Mesenchymal stem cell (in vitro differentiated cells and primary cell): Measurements from ENCODE around the gene ORAI3.

Source experiments
- DNase-seq: peaks from one replicate; pipeline ENCODE4 v3.0.0-alpha.2; 2013
- H2AFZ ChIP-seq: one replicate; pipeline ENCODE4 v1.6.1; 2013; ENCODE audit warnings: low read depth, mild to moderate bottlenecking, control low read depth, inconsistent platforms, low read length, moderate library complexity
- H2AK5ac ChIP-seq: 2 replicates; pipeline ENCODE4 v1.6.1; 2013; ENCODE audit warnings: low read length, moderate library complexity, mild to moderate bottlenecking, inconsistent platforms; ENCODE audit not compliant: severe bottlenecking
- H2BK120ac ChIP-seq: one replicate; pipeline ENCODE4 v1.6.1; 2013; ENCODE audit warnings: low read depth, mild to moderate bottlenecking, inconsistent platforms, low read length, moderate library complexity
- H2BK12ac ChIP-seq, 2 experiments: one replicate each; pipeline ENCODE4 v1.6.1; 2013; ENCODE audit warnings: inconsistent platforms in 2 of 2, low read length in 2 of 2, mild to moderate bottlenecking in 2 of 2, moderate library complexity in 2 of 2, control low read depth in 1 of 2
- H2BK15ac ChIP-seq: one replicate; pipeline ENCODE4 v1.6.1; 2013; ENCODE audit warnings: mild to moderate bottlenecking, low read depth, inconsistent platforms; ENCODE audit not compliant: poor library complexity, severe bottlenecking
- H2BK5ac ChIP-seq: 2 replicates; pipeline ENCODE4 v1.6.1; 2013; ENCODE audit warnings: low read depth, mild to moderate bottlenecking, low read length, control low read depth, inconsistent platforms; ENCODE audit not compliant: poor library complexity, severe bottlenecking
- H3K14ac ChIP-seq, 2 experiments: one replicate each; pipeline ENCODE4 v1.6.1; 2013; ENCODE audit warnings: inconsistent platforms in 2 of 2, low read length in 2 of 2, control low read depth in 1 of 2, mild to moderate bottlenecking in 1 of 2, moderate library complexity in 1 of 2
- H3K18ac ChIP-seq, 2 experiments: one replicate each; pipeline ENCODE4 v1.6.1; 2013; ENCODE audit warnings: inconsistent platforms in 2 of 2, low read length in 2 of 2, control low read depth in 1 of 2, low read depth in 1 of 2, mild to moderate bottlenecking in 1 of 2
- H3K23ac ChIP-seq, 2 experiments: one replicate each; pipeline ENCODE4 v1.6.1; 2013; ENCODE audit warnings: inconsistent platforms in 2 of 2, low read length in 2 of 2, mild to moderate bottlenecking in 2 of 2, moderate library complexity in 2 of 2, control low read depth in 1 of 2
- H3K27ac ChIP-seq: 2 replicates; pipeline ENCODE4 v1.5.1; 2013; ENCODE audit warnings: mild to moderate bottlenecking, moderate library complexity, low read length, control low read depth, inconsistent platforms; ENCODE audit not compliant: poor library complexity, severe bottlenecking
- H3K27me3 ChIP-seq, 2 experiments: 2 replicates each; pipeline versions ENCODE4 v1.6.1 to v1.7.0; 2013; ENCODE audit warnings: low read length in 2 of 2, mild to moderate bottlenecking in 2 of 2, moderate library complexity in 2 of 2, control low read depth in 1 of 2, inconsistent platforms in 1 of 2; ENCODE audit not compliant: control insufficient read depth in 1 of 2, insufficient read depth in 1 of 2
- H3K36me3 ChIP-seq, 2 experiments: 2 replicates each; pipeline versions ENCODE4 v1.6.1 to v1.7.0; 2013; ENCODE audit warnings: low read length in 2 of 2, control low read depth in 1 of 2, inconsistent platforms in 1 of 2, low read depth in 1 of 2, mild to moderate bottlenecking in 1 of 2; ENCODE audit not compliant: insufficient read depth in 2 of 2, control insufficient read depth in 1 of 2
- H3K4ac ChIP-seq, 2 experiments: one replicate each; pipeline ENCODE4 v1.6.1; 2013; ENCODE audit warnings: inconsistent platforms in 2 of 2, low read length in 2 of 2, mild to moderate bottlenecking in 2 of 2, moderate library complexity in 2 of 2, control low read depth in 1 of 2, low read depth in 1 of 2
- H3K4me1 ChIP-seq: 2 replicates; pipeline ENCODE4 v1.6.1; 2013; ENCODE audit warnings: low read depth, low read length, control low read depth; ENCODE audit not compliant: control insufficient read depth, insufficient read depth
- H3K4me2 ChIP-seq: 2 replicates; pipeline ENCODE4 v1.6.1; 2013; ENCODE audit warnings: low read length, mild to moderate bottlenecking, inconsistent platforms; ENCODE audit not compliant: poor library complexity, severe bottlenecking
- H3K4me3 ChIP-seq, 2 experiments: 2 replicates each; pipeline versions ENCODE4 v1.5.1 to v1.7.0; 2013; ENCODE audit warnings: low read length in 2 of 2, mild to moderate bottlenecking in 2 of 2, control low read depth in 1 of 2, low read depth in 1 of 2; ENCODE audit not compliant: insufficient read depth in 1 of 2
- H3K79me1 ChIP-seq: replicated peaks from 2 replicates; pipeline ENCODE4 v1.6.1; 2013; ENCODE audit warnings: mild to moderate bottlenecking, control low read depth, low read length, inconsistent platforms; ENCODE audit not compliant: poor library complexity, severe bottlenecking
- H3K9ac ChIP-seq: 2 replicates; pipeline ENCODE4 v1.7.0; 2013; ENCODE audit warnings: mild to moderate bottlenecking, low read length, moderate library complexity
- H3K9me3 ChIP-seq: 2 replicates; pipeline ENCODE4 v1.7.0; 2013; ENCODE audit warnings: mild to moderate bottlenecking, low read length; ENCODE audit not compliant: control insufficient read depth
- H4K8ac ChIP-seq: one replicate; pipeline ENCODE4 v1.6.1; 2013; ENCODE audit warnings: inconsistent platforms, mild to moderate bottlenecking, low read length, moderate library complexity
- H4K91ac ChIP-seq: one replicate; pipeline ENCODE4 v1.6.1; 2013; ENCODE audit warnings: mild to moderate bottlenecking, low read length, inconsistent platforms
- WGBS: methylation state at CpG from one replicate; pipeline ENCODE4 v1.1.7; 2013; ENCODE audit warnings: mixed read lengths; 5-methylcytosine and 5-hydroxymethylcytosine counted together

The ORAI3 gene

GRCh38 chr16:30947859-30948666, 805 bp upstream of the ORAI3 start:
- peak overlapping the region; percentile 19 for H4K8ac ChIP-seq
- no peaks in the 10 kb centered on the region for H3K27me3 ChIP-seq
- DNase-seq: peak; percentile 100
- H3K36me3 ChIP-seq: peaks cover 34 to 37% of the 10 kb centered on the region in 2 experiments
- H3K27ac ChIP-seq: no peak overlapping the region
- peak overlapping the region in 1 of 2 experiments; percentile 54 for H2BK12ac ChIP-seq
- no peak overlapping the region for H3K14ac ChIP-seq
- H3K9me3 ChIP-seq: no peaks in the 10 kb centered on the region
- H2AK5ac ChIP-seq: no peak overlapping the region
- H3K9ac ChIP-seq: peak overlapping the region; percentile 98
- peak overlapping the region in 1 of 2 experiments; percentile 99 for H3K4ac ChIP-seq
- H4K91ac ChIP-seq: peak overlapping the region; percentile 66
- H2AFZ ChIP-seq: no peak overlapping the region
- peak overlapping the region; percentile 52 for H2BK15ac ChIP-seq
- H3K4me1 ChIP-seq: peaks cover 22% of the 10 kb centered on the region
- peak overlapping the region; percentile 74 for H3K4me2 ChIP-seq
- peak overlapping the region in 1 of 2 experiments; percentile 86 for H3K18ac ChIP-seq
- 19% methylated on average over 42 of the region's 44 CpGs for whole genome bisulfite sequencing
- H3K4me3 ChIP-seq: peak overlapping the region; percentile 82 to 99
- H3K23ac ChIP-seq: no peak overlapping the region
- no peak overlapping the region for H2BK5ac ChIP-seq
- peak overlapping the region; percentile 95 for H2BK120ac ChIP-seq
- H3K79me1 ChIP-seq: peaks cover 24% of the 10 kb centered on the region

GRCh38 chr16:30949650-30950515, 1.0 kb downstream of the ORAI3 start:
- H3K9me3 ChIP-seq: no peaks in the 10 kb centered on the region
- H3K4me3 ChIP-seq: peak overlapping the region; percentile 82 to 99
- no peak overlapping the region for H2AFZ ChIP-seq
- peaks cover 31% of the 10 kb centered on the region for H3K4me1 ChIP-seq
- H3K36me3 ChIP-seq: peaks cover 24 to 31% of the 10 kb centered on the region in 2 experiments
- 6% methylated on average over 21 of the region's 21 CpGs for WGBS
- H2AK5ac ChIP-seq: peak overlapping the region; percentile 29
- H3K4me2 ChIP-seq: peak overlapping the region; percentile 74
- H3K23ac ChIP-seq: no peak overlapping the region
- H4K91ac ChIP-seq: peak overlapping the region; percentile 97
- peak overlapping the region; percentile 88 for H2BK15ac ChIP-seq
- H4K8ac ChIP-seq: peak overlapping the region; percentile 58
- peak overlapping the region; percentile 43 for H3K27ac ChIP-seq
- H3K18ac ChIP-seq: peak overlapping the region; percentile 86 to 91
- peak overlapping the region; percentile 98 for H2BK120ac ChIP-seq
- H3K79me1 ChIP-seq: peaks cover 16% of the 10 kb centered on the region
- peak overlapping the region in 1 of 2 experiments; percentile 90 for H3K14ac ChIP-seq
- H3K27me3 ChIP-seq: no peaks in the 10 kb centered on the region
- peak; percentile 92 for DNase-seq
- H3K4ac ChIP-seq: peak overlapping the region; percentile 69 to 98
- peak overlapping the region; percentile 98 for H3K9ac ChIP-seq
- no peak overlapping the region for H2BK5ac ChIP-seq
- peak overlapping the region; percentile 46 to 83 for H2BK12ac ChIP-seq

- 87% methylated on average over 7 of the region's 8 CpGs for WGBS
- Histone ChIP-seq H4K8ac (peak overlapping the region; percentile 68), H3K14ac (peak overlapping the region in 1 of 2 experiments; percentile 56), H3K18ac (peak overlapping the region; percentile 25 to 58), H3K27ac (peak overlapping the region; percentile 43), H3K9me3 (no peaks in the 10 kb centered on the region), H3K27me3 (no peaks in the 10 kb centered on the region), H3K9ac (peak overlapping the region; percentile 98), H3K4me3 (peak overlapping the region in 1 of 2 experiments; percentile 99), H3K4ac (peak overlapping the region; percentile 2 to 87), H2AK5ac (peak overlapping the region; percentile 24), H3K23ac (no peak overlapping the region), H3K36me3 (peaks cover 21 to 27% of the 10 kb centered on the region in 2 experiments), H4K91ac (peak overlapping the region; percentile 5), H2AFZ (no peak overlapping the region), H3K4me2 (peak overlapping the region; percentile 74), H2BK12ac (peak overlapping the region; percentile 4 to 96), H3K4me1 (peaks cover 31% of the 10 kb centered on the region), H2BK5ac (no peak overlapping the region), H3K79me1 (peaks cover 13% of the 10 kb centered on the region), H2BK120ac (no peak overlapping the region), H2BK15ac (no peak overlapping the region)
- DNase-seq: no peak
Observed at GRCh38 chr16:30950516-30951065, 1.7 kb downstream of the ORAI3 start.
